B cell (primary cell): ENCODE results near the gene RSL1D1. TPM values are rescaled to one million over a fixed set of nuclear protein-coding genes. Genes with fewer than 3 reads are reported as not detected.

ENCODE experiments used
- ATAC-seq: fragments of 200-7000 bp; cut with Tn5 transposase; one replicate; pipeline ENCODE4 v1.10.0; 2021; ENCODE audit warnings: low read depth, mild to moderate bottlenecking, moderate number of reproducible peaks, moderate library complexity
- CTCF ChIA-PET: fragments of 350-600 bp; sonication (Branson Sonifier 250); formaldehyde crosslinking; loops from one replicate; lab custom pipeline; 2021; ENCODE audit warnings: antibody characterized with exemption, inconsistent platforms; lab: Charles Lee
- POLR2A ChIA-PET: fragments of 350-600 bp; sonication (Branson Sonifier 250); formaldehyde crosslinking; loops from one replicate; lab custom pipeline; 2021; ENCODE audit warnings: antibody characterized with exemption; lab: Charles Lee
- DNase-seq: peaks from one replicate; pipeline ENCODE4 v3.0.0; 2013
- H2AFZ ChIP-seq: 2 replicates; pipeline ENCODE4 v1.6.1; 2012; ENCODE audit warnings: mild to moderate bottlenecking, low read depth, low read length; ENCODE audit not compliant: insufficient read depth, poor library complexity, severe bottlenecking
- H3K27ac ChIP-seq, 2 donors: 1 replicate in 1 of 2; 2 replicates in 1 of 2; pipeline ENCODE4 v1.5.1; 2012 to 2013; ENCODE audit warnings: low read length in 2 of 2, mild to moderate bottlenecking in 2 of 2, moderate library complexity in 1 of 2
- H3K27me3 ChIP-seq, 4 experiments: fragments of 200-600 bp in 1 of 4; sonication (generic) in 1 of 4; replicated peaks in 1 of 4; 1 replicate in 2 of 4; 2 replicates in 2 of 4; pipeline versions ENCODE4 v1.6.1 to v1.7.0; 2013 to 2016; ENCODE audit warnings: low read length in 3 of 4, mild to moderate bottlenecking in 2 of 4, mixed read lengths in 1 of 4, moderate library complexity in 1 of 4; ENCODE audit not compliant: insufficient read depth in 4 of 4, control insufficient read depth in 3 of 4; ENCODE audit errors: control extremely low read depth in 1 of 4
- H3K36me3 ChIP-seq, 2 experiments: replicated peaks in 1 of 2; 1 replicate in 1 of 2; 2 replicates in 1 of 2; pipeline versions ENCODE4 v1.6.1 to v1.7.1; 2013; ENCODE audit warnings: low read length in 1 of 2; ENCODE audit not compliant: insufficient read depth in 2 of 2, control insufficient read depth in 1 of 2; ENCODE audit errors: control extremely low read depth in 1 of 2, extremely low read depth in 1 of 2
- H3K4me1 ChIP-seq, 2 donors: fragments of 200-600 bp in 1 of 2; sonication (generic) in 1 of 2; 1 replicate in 1 of 2; 2 replicates in 1 of 2; pipeline versions ENCODE4 v1.5.1 to v1.6.1; 2013 to 2017; ENCODE audit warnings: low read length in 2 of 2; ENCODE audit not compliant: control insufficient read depth in 2 of 2, insufficient read depth in 2 of 2
- H3K4me2 ChIP-seq: replicated peaks from 2 replicates; pipeline ENCODE3; 2012; ENCODE audit warnings: mild to moderate bottlenecking, low read depth, low read length; ENCODE audit not compliant: poor library complexity, severe bottlenecking
- H3K4me3 ChIP-seq, 5 experiments: fragments of 200-600 bp in 1 of 5; sonication (generic) in 1 of 5; 1 replicate in 3 of 5; 2 replicates in 2 of 5; pipeline versions ENCODE4 v1.5.1 to v1.7.0; 2011 to 2016; ENCODE audit warnings: low read length in 4 of 5, mild to moderate bottlenecking in 4 of 5, low read depth in 2 of 5, control low read depth in 1 of 5, moderate library complexity in 1 of 5; ENCODE audit not compliant: insufficient read depth in 1 of 5; ENCODE audit errors: control extremely low read depth in 1 of 5, extremely low read depth in 1 of 5
- H3K79me2 ChIP-seq: fragments of 200-600 bp; sonication (generic); one replicate; pipeline ENCODE4 v1.6.0; 2016; ENCODE audit warnings: low read length; ENCODE audit not compliant: control insufficient read depth, insufficient read depth
- H3K9ac ChIP-seq: fragments of 200-600 bp; sonication (generic); 2 replicates; pipeline ENCODE4 v1.6.1; 2017; ENCODE audit warnings: mild to moderate bottlenecking, low read length, moderate library complexity
- H3K9me3 ChIP-seq, 3 donors: one replicate each; pipeline versions ENCODE4 v1.6.1 to v1.7.1; 2013; ENCODE audit warnings: low read length in 2 of 3; ENCODE audit not compliant: control insufficient read depth in 2 of 3, insufficient read depth in 1 of 3; ENCODE audit errors: control extremely low read depth in 1 of 3
- H4K20me1 ChIP-seq: 2 replicates; pipeline ENCODE4 v1.6.0; 2012; ENCODE audit warnings: mild to moderate bottlenecking, low read length; ENCODE audit not compliant: insufficient read depth, control insufficient read depth, poor library complexity, severe bottlenecking
- H3K27ac Mint-ChIP-seq: one replicate; pipeline ENCODE4 v1.8.0; 2021; ENCODE audit warnings: mixed read lengths
- H3K27me3 Mint-ChIP-seq: one replicate; pipeline ENCODE4 v1.8.0; 2021; ENCODE audit warnings: mixed read lengths
- H3K4me1 Mint-ChIP-seq: one replicate; pipeline ENCODE4 v1.8.0; 2021; ENCODE audit warnings: mixed read lengths
- H3K4me3 Mint-ChIP-seq: one replicate; pipeline ENCODE4 v1.8.0; 2021; ENCODE audit warnings: mixed read lengths
- H3K9me3 Mint-ChIP-seq: one replicate; pipeline ENCODE4 v1.8.0; 2022; ENCODE audit warnings: mixed read lengths; ENCODE audit not compliant: insufficient read depth
- CTCF ChIP-seq: fragments of 200-600 bp; IDR thresholded peaks from one replicate; pipeline ENCODE4 v1.8.0; 2022; ENCODE audit warnings: antibody characterized with exemption, mild to moderate bottlenecking
- EZH2 ChIP-seq: IDR thresholded peaks from 2 replicates; pipeline ENCODE4 v1.6.1; 2012; ENCODE audit warnings: borderline replicate concordance, low read depth, mild to moderate bottlenecking, moderate library complexity, low read length; ENCODE audit not compliant: insufficient read depth, poor library complexity, severe bottlenecking
- WGBS: methylation state at CpG from one replicate; pipeline ENCODE4 v1.1.5; 2013; ENCODE audit warnings: missing lambda C conversion rate; ENCODE audit not compliant: insufficient coverage; 5-methylcytosine and 5-hydroxymethylcytosine counted together
- intact Hi-C: fragments of 100-400 bp; cut with micrococcal nuclease; formaldehyde crosslinking; loops from one replicate; pipeline ENCODE4 v1.10.0; 2022
- polyA plus RNA-seq: library from polyadenylated mRNA; depleted of rRNA; stranded (reverse); fragments of >200 nt; gene quantifications from 2 replicates; pipeline ENCODE4 v1.2.3, GENCODE V29; 2012
- total RNA-seq, 2 donors: library from RNA; stranded (reverse); fragments of 120-200 nt in 1 of 2; gene quantifications; 1 replicate in 1 of 2; 2 replicates in 1 of 2; pipeline versions ENCODE4 v1.2.3 to v1.2.4, GENCODE V29; 2013 to 2022

RSL1D1 gene
- total and polyA plus RNA-seq, 2 donors (not counting 1 experiment from before 2014, with no cell fraction given): 21.1 to 167 TPM

- no peaks in the 10 kb centered on the region for H3K27me3 ChIP-seq
- peaks cover 4 to 37% of the 10 kb centered on the region in 2 experiments for H3K36me3 ChIP-seq
- ATAC-seq (no peak), DNase-seq (no peak)
- no peak overlapping the region for H3K4me3 ChIP-seq
- no peak overlapping the region for H3K4me2 ChIP-seq
- POLR2A ChIA-PET: no interaction called here
- 91% methylated on average over 3 of the region's 5 CpGs for WGBS
- peaks cover 51% of the 10 kb centered on the region for H3K79me2 ChIP-seq
- H3K9me3 Mint-ChIP-seq: no peaks in the 10 kb centered on the region
- peaks cover 20% of the 10 kb centered on the region for H3K4me1 Mint-ChIP-seq
- no peak overlapping the region for H3K4me3 Mint-ChIP-seq
- no peak overlapping the region for H3K27ac Mint-ChIP-seq
- TF ChIP-seq CTCF (no peak), EZH2 (no peak)
- no peaks in the 10 kb centered on the region for H3K4me1 ChIP-seq
- intact Hi-C loops: no loop called here
- H3K9ac ChIP-seq: no peak overlapping the region
- peaks cover 30% of the 10 kb centered on the region for H4K20me1 ChIP-seq
- H2AFZ ChIP-seq: no peak overlapping the region
- CTCF ChIA-PET: no interaction called here
- no peaks in the 10 kb centered on the region for H3K27me3 Mint-ChIP-seq
- no peaks in the 10 kb centered on the region for H3K9me3 ChIP-seq
- peak overlapping the region in 1 of 2 donors; percentile 35 for H3K27ac ChIP-seq
Measured at GRCh38 chr16:11896486-11897176, 45.3 kb upstream of the RSL1D1 start.

GRCh38 chr16:11893571-11893970 lies 42.2 kb upstream of the RSL1D1 start:
- DNase-seq: no peak
- H3K27ac Mint-ChIP-seq: peak overlapping the region; percentile 42
- Histone ChIP-seq H3K4me1 (no peaks in the 10 kb centered on the region), H4K20me1 (peaks cover 4% of the 10 kb centered on the region), H3K27ac (no peak overlapping the region), H3K79me2 (peaks cover 21% of the 10 kb centered on the region), H2AFZ (no peak overlapping the region), H3K9me3 (no peaks in the 10 kb centered on the region), H3K27me3 (no peaks in the 10 kb centered on the region), H3K9ac (no peak overlapping the region), H3K4me2 (no peak overlapping the region), H3K36me3 (peaks cover 4 to 41% of the 10 kb centered on the region in 2 experiments), H3K4me3 (no peak overlapping the region)
- POLR2A ChIA-PET: no interaction called here
- H3K9me3 Mint-ChIP-seq: no peaks in the 10 kb centered on the region
- WGBS: 88% methylated on average over 2 of the region's 2 CpGs
- H3K4me3 Mint-ChIP-seq: no peak overlapping the region
- ATAC-seq: no peak
- peaks cover 4% of the 10 kb centered on the region for H3K4me1 Mint-ChIP-seq
- intact Hi-C loops: no loop called here
- TF ChIP-seq EZH2: no peak
- TF ChIP-seq CTCF: no peak
- H3K27me3 Mint-ChIP-seq: no peaks in the 10 kb centered on the region
- CTCF ChIA-PET: no interaction called here
